ENCODE results near the gene PMPCB. TPM values are rescaled to one million over a fixed set of nuclear protein-coding genes. Genes with fewer than 3 reads are reported as not detected.
"Not testable (repeated sequence)": the region's sequence is repeated elsewhere in the genome, so short reads cannot be mapped to it uniquely, and the experiment has no call there.

PMPCB gene
- total RNA-seq (2014; rRNA removed; shearing (Covaris generic)) = 123 and 157 TPM in 2 replicates

- in situ Hi-C loops (cut with HindIII; ENCODE audit: low sequenced_read_pairs) = no loop called here
- DNase-seq (ENCODE audit: low spot score) = peak; percentile 95
These were observed at the start of gene PMPCB for GRCh38 chr7:103296901-103297836. PMPCB (plus strand) TSS chr7:103297435; CDS start chr7:103297460, 25 bp downstream.

- DNase-seq (ENCODE audit: low spot score); in situ Hi-C loops (cut with HindIII; ENCODE audit: low sequenced_read_pairs): not testable (repeated sequence)
These were observed 43.3 kb upstream of the PMPCB start for GRCh38 chr7:103253699-103254506.

- DNase-seq (ENCODE audit: low spot score); in situ Hi-C loops (cut with HindIII; ENCODE audit: low sequenced_read_pairs): not testable (repeated sequence)
These were observed 33.2 kb upstream of the PMPCB start for GRCh38 chr7:103264054-103264453.

- DNase-seq (ENCODE audit: low spot score); in situ Hi-C loops (cut with HindIII; ENCODE audit: low sequenced_read_pairs): not testable (repeated sequence)
These were observed 31.0 kb upstream of the PMPCB start for GRCh38 chr7:103266229-103266628.

GRCh38 chr7:103273374-103273773 lies 23.9 kb upstream of the PMPCB start:
- in situ Hi-C loops (cut with HindIII; ENCODE audit: low sequenced_read_pairs); DNase-seq (ENCODE audit: low spot score): not testable (repeated sequence)

GRCh38 chr7:103274867-103275266 lies 22.4 kb upstream of the PMPCB start:
- DNase-seq (ENCODE audit: low spot score); in situ Hi-C loops (cut with HindIII; ENCODE audit: low sequenced_read_pairs): not testable (repeated sequence)

GRCh38 chr7:103278195-103278594 lies 19.0 kb upstream of the PMPCB start:
- DNase-seq (ENCODE audit: low spot score) = peak; percentile 3
- in situ Hi-C loops (cut with HindIII; ENCODE audit: low sequenced_read_pairs) = not testable (repeated sequence)

- in situ Hi-C loops (cut with HindIII; ENCODE audit: low sequenced_read_pairs) = not testable (repeated sequence)
- peak; percentile 62 for DNase-seq (ENCODE audit: low spot score)
These were observed 17.6 kb upstream of the PMPCB start for GRCh38 chr7:103279636-103279962.

- DNase-seq (ENCODE audit: low spot score) = peak; percentile 90
- in situ Hi-C loops (cut with HindIII; ENCODE audit: low sequenced_read_pairs) = not testable (repeated sequence)
These were observed 17.1 kb upstream of the PMPCB start for GRCh38 chr7:103279963-103280802.

- DNase-seq (ENCODE audit: low spot score) = peak; percentile 65
- in situ Hi-C loops (cut with HindIII; ENCODE audit: low sequenced_read_pairs) = not testable (repeated sequence)
These were observed 16.5 kb upstream of the PMPCB start for GRCh38 chr7:103280803-103281155.

GRCh38 chr7:103282802-103283427 lies 14.3 kb upstream of the PMPCB start:
- DNase-seq (ENCODE audit: low spot score); in situ Hi-C loops (cut with HindIII; ENCODE audit: low sequenced_read_pairs): not testable (repeated sequence)

- no peak for DNase-seq (ENCODE audit: low spot score)
- in situ Hi-C loops (cut with HindIII; ENCODE audit: low sequenced_read_pairs) = no loop called here
These were observed 5.1 kb upstream of the PMPCB start for GRCh38 chr7:103292122-103292521.

GRCh38 chr7:103293526-103293925 lies 3.7 kb upstream of the PMPCB start:
- DNase-seq (ENCODE audit: low spot score) = no peak
- in situ Hi-C loops (cut with HindIII; ENCODE audit: low sequenced_read_pairs) = no loop called here

- DNase-seq (ENCODE audit: low spot score) = no peak
- in situ Hi-C loops (cut with HindIII; ENCODE audit: low sequenced_read_pairs) = no loop called here
These were observed 573 bp downstream of the PMPCB start for GRCh38 chr7:103297837-103298179.

- in situ Hi-C loops (cut with HindIII; ENCODE audit: low sequenced_read_pairs) = no loop called here
- DNase-seq (ENCODE audit: low spot score) = no peak
These were observed 2.4 kb downstream of the PMPCB start for GRCh38 chr7:103299660-103300059.

GRCh38 chr7:103301441-103301840 lies 4.2 kb downstream of the PMPCB start:
- no peak for DNase-seq (ENCODE audit: low spot score)
- in situ Hi-C loops (cut with HindIII; ENCODE audit: low sequenced_read_pairs) = no loop called here

GRCh38 chr7:103307503-103308231 lies 10.4 kb downstream of the PMPCB start:
- DNase-seq (ENCODE audit: low spot score) = no peak
- in situ Hi-C loops (cut with HindIII; ENCODE audit: low sequenced_read_pairs) = no loop called here

- no peak for DNase-seq (ENCODE audit: low spot score)
- in situ Hi-C loops (cut with HindIII; ENCODE audit: low sequenced_read_pairs) = no loop called here
These were observed 17.6 kb downstream of the PMPCB start for GRCh38 chr7:103314852-103315251.

All from G401 (cell line).